KOPT-K1 (cell line): ENCODE results near the gene ADAM8.
A peak's percentile ranks its signal among the peaks of the same experiment; 100 is the strongest.

Experiments used
- H3K27ac ChIP-seq: fragments of 200-600 bp; sonication (generic); 2 replicates; pipeline ENCODE4 v1.5.1; 2016; ENCODE audit warnings: antibody characterized with exemption, mild to moderate bottlenecking, low read depth, low read length; ENCODE audit not compliant: poor library complexity, severe bottlenecking
- H3K36me3 ChIP-seq: fragments of 200-600 bp; sonication (generic); 2 replicates; pipeline ENCODE4 v1.5.1; 2017; ENCODE audit warnings: antibody characterized with exemption, mild to moderate bottlenecking, low read length, moderate library complexity; ENCODE audit not compliant: insufficient read depth
- H3K9me3 ChIP-seq: fragments of 200-600 bp; sonication (generic); 2 replicates; pipeline ENCODE4 v1.5.1; 2017; ENCODE audit warnings: antibody characterized with exemption, low read length, mild to moderate bottlenecking; ENCODE audit not compliant: insufficient read depth, poor library complexity, severe bottlenecking

Gene ADAM8

DNA sequence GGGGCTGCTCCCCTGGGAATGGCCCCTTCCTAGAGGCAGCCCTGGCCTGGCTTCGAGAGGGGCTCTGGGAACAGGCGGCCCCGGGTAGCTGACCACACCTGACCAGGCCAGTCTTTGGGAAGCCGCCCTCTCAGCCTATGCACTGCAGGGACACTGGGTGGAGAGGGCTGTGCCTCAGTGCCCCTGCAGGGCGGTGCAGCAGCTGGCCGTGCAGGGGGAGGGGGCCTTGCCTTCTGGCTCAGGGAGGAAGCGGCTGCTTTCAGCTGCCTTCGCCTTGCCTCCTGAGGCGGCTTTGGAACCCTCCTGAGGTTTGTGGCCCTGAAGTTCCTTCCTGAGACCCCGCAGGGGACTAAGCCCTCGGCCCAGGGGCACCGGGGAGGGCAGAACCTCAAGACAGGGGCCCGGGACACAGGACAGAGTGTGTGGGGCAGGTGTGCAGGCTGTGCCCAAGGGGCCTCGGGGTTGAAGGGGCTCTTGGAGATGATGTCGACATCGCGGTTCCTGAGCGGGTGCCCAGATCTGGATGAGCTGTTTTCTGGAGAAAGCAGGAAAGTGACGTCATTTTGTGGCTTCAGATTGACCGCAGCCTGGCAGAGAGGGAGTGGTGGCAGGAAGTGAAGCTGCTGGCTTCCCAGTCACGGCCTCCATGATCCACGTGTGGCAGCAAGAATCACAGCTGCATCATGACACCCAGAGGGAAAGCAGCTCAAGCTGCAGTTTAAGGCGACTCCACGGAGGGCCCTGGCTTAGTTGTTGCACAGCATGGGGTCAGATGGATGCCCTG is 17.7 kb downstream of the ADAM8 start:
- Histone ChIP-seq H3K9me3 (no peaks in the 10 kb centered on the region), H3K27ac (peak overlapping the region; percentile 38), H3K36me3 (no peaks in the 10 kb centered on the region)

DNA sequence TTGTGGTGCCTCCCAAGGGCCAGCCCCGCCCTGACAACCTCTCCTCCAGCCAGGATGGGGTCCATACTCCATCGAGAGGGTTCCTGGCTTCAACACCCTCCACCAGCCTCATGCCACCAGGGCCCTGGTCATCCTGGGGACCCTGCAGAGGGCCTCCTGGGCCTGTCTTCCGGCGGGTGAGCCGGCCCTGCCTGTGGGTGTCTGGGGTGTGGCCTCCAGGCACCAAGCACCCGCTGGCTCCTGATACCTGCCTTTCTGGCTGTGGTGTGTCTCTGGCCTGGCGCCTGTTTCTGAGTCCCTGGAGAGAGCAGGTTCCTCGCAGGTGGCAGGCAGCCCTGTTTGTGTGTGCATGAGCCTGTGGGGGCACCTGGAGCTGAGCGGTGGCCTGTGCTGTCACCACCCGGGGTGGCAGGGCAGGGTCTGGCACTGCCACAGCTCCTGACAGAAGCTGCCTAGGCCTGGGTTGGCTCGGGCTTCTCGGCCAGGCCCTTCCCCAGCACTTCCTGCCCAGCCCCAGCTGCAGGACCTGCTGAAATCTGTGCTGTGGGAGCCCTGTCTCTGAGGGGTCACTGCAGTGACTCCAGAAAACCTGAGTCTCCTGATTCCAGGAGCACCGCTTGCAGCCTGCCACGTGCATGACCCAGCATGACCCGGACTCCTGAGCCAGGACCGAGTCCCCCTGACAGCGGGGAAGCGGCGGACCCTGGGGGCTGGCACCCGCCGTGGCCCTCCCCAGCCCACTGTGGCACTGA is 18.4 kb downstream of the ADAM8 start:
- H3K36me3 ChIP-seq = no peaks in the 10 kb centered on the region
- no peaks in the 10 kb centered on the region for H3K9me3 ChIP-seq
- H3K27ac ChIP-seq = peak overlapping the region; percentile 38

DNA sequence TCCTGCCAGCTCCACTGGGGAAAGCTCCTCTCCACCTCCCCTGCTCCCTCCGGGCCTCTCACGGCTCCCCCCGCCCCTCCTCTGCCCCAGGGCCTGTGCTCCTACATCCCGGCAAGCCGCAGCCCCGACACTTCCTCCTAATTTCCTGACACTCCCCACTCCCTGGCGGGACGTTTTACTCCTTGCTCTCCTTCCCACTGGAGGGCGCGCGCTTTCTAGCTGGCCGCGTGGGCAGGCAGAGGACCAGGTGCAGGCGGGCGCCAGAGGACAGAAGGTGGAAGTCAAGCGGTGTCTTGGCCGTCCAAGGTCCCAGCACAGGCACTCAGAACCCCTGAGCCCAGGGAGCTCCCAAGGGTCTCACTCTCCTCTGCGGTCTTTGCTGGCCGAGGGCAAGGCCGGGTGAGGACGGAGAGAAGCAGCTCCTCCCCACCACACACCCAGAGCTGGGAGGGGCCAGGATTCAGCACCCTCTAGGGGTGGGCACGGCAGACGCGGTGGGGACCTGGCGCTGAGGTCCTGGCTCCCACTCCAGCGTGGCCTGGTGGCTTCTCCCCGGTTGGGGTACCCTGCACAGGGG is 19.1 kb downstream of the ADAM8 start:
- H3K27ac ChIP-seq = no peak overlapping the region
- H3K9me3 ChIP-seq = no peaks in the 10 kb centered on the region
- no peaks in the 10 kb centered on the region for H3K36me3 ChIP-seq

DNA sequence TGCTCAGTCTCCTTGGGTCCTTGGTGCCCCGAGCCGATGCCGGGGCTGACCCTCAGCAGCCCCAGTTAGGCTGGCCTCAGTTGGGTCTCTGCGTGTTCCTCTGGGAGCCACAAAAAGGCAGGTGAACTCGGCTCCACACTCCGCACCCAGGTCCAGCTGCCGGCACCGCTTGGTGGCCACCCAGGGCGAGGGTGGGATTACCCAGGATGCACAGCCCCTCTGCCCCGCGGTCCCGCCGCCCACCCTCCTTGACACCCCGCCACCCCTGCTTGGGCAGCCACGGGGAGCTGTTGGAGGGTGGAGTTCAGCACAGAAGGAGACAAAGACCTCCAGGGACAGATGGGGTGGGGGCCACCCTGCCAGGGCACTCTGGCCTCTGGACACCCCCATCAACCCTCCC is 21.3 kb downstream of the ADAM8 start:
- Histone ChIP-seq H3K9me3 (no peaks in the 10 kb centered on the region), H3K27ac (no peak overlapping the region)

DNA sequence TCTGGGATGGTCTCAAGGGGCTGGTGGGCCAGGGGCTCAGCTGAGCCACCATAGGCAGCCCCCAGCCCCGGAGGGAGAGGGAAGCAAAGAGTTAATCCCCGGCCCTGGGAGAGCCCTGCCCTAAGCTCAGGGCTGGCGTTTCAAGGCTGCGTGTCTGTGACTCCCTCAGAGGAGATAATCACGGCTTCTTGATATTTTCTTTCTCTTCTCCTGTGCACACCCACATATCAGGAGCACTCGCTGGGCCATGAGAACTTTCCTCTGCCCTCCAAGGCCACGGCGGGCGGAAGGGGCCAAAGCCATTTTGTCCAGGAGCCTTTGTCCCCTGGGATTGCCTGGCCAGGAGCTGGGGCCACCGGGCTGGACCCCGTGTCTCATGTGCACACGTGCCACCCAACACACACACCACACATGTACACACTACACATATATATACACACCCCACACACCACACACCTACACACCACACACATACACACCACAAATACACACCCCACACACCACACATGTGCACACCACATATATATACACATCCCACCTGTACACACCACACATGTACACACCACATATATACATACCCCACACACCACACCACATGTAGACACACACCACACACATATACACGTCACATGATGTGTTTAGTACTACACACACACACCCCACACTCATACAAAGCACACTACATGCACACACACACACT is 22.1 kb downstream of the ADAM8 start:
- H3K27ac ChIP-seq = no peak overlapping the region
- no peaks in the 10 kb centered on the region for H3K9me3 ChIP-seq
- no peaks in the 10 kb centered on the region for H3K36me3 ChIP-seq

More for the DNA sequence above, 21.3 kb downstream of the ADAM8 start:
- no peaks in the 10 kb centered on the region for H3K36me3 ChIP-seq

DNA sequence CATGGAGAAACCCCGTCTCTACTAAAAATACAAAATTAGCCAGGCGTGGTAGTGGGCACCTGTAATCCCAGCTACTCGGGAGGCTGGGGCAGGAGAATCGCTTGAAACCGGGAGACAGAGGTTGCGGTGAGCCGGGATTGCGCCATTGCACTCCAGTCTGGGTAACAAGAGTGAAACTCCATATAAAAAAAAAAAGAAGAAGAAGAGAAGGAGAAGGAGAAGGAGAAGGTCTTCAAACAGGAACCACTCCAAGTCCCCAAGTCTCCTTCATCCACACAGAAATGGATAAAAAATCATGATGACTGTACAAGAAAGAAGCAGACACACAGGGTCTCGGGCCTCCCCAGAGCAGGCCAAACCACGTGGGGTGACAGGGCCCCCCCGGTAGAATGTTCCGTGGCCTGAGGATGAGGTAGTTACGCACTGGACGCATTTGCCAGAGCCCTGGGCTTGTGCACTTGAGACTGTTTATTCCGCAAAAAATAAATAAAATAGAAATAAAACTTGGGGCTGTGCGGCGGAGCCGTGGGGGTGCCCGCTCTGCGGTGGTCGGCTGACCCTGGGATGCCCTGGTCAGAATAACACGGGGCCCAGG is 23.2 kb downstream of the ADAM8 start:
- H3K36me3 ChIP-seq = no peaks in the 10 kb centered on the region
- no peak overlapping the region for H3K27ac ChIP-seq
- H3K9me3 ChIP-seq = no peaks in the 10 kb centered on the region

DNA sequence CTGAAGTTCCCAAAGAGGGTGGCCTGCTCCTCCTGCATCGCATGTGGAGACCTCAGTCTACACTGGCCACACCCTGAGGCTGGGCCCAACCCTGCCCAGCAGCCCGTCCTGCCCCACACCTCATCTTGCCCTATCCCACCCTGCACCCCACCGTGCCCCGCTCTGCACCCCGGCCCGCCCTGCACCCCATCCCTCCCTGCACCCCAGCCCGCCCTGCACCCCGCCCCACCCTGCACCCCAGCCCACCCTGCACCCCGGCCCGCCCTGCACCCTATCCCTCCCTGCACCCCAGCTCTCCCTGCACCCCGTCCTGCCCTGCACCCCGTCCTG is 24.5 kb downstream of the ADAM8 start:
- no peaks in the 10 kb centered on the region for H3K36me3 ChIP-seq
- H3K27ac ChIP-seq = no peak overlapping the region
- no peaks in the 10 kb centered on the region for H3K9me3 ChIP-seq

DNA sequence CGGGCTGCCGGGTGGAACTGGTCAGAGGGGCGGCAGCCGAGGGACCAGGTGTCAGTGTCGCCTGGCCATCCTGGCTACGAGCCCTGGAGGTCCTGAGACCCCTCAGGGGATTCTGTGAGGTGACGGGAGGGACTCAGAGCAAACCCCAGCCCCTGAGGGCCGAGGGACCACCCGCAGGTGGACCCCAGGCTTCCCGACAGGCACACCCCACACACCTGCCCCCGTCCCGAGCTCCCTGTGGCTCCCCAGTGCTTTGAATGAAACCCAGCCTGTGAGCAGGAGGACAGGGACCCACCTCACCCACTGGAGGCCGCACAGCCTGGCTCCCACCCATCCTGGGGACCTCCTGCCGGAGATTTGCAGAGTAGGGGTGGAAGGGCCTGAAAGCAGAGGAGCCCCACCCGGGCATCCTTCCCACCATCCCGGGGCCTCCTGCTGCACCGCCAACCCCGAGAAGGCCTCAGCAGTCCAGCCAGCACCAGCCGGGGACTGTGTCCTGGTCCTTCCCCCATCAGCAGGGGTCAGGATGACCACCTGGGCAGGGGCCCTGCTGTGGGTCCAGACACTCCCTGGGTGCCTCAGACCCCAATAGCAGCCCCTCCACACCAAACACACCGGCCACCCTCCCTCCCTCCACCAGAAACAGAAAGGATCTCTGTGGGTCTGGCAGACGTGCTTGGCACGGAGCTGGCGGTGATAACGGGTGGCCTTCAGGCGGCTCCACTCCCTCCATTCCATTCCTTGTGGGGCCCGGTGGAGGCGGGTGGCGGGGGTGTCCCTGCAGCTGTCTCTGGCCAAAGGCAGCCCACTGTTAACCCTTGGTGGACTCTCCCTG is 25.1 kb downstream of the ADAM8 start:
- no peaks in the 10 kb centered on the region for H3K9me3 ChIP-seq

DNA sequence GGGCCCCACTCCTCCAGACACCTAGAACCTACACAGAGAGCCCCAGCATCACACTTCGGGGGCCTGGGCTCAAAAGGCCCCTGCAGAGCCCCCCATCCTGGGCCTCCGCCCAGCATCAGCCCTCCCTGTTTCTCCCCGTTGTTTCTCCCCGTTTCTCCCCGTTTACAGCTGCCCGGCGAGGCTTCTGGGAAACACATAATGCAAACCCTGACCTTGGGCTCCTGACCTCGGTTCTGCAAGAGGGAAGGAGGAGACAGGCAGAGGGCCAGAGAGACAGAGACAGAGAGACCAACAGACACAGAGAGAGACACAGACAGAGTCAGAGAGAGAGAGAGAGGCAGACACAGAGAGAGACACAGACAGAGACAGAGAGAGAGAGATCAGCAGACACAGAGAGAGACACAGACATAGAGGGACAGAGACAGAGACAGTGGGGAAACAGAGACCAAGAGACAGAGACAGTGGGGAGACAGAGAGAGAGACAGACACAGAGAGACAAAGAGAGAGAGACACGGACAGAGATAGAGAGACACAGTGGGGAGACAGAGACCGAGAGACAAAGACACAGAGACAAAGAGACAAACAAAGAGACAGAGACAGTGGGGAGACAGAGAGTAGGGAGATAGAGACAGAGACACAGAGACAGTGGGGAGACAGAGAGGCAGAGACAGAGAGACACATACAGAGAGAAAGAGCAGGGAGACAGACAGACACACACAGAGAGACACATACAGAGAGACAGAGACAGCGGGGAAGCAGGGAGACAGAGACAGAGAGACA is 26.5 kb downstream of the ADAM8 start:
- Histone ChIP-seq H3K36me3 (no peaks in the 10 kb centered on the region), H3K27ac (no peak overlapping the region), H3K9me3 (no peaks in the 10 kb centered on the region)

More for the DNA sequence above, 25.1 kb downstream of the ADAM8 start:
- no peak overlapping the region for H3K27ac ChIP-seq
- H3K36me3 ChIP-seq = no peaks in the 10 kb centered on the region

DNA sequence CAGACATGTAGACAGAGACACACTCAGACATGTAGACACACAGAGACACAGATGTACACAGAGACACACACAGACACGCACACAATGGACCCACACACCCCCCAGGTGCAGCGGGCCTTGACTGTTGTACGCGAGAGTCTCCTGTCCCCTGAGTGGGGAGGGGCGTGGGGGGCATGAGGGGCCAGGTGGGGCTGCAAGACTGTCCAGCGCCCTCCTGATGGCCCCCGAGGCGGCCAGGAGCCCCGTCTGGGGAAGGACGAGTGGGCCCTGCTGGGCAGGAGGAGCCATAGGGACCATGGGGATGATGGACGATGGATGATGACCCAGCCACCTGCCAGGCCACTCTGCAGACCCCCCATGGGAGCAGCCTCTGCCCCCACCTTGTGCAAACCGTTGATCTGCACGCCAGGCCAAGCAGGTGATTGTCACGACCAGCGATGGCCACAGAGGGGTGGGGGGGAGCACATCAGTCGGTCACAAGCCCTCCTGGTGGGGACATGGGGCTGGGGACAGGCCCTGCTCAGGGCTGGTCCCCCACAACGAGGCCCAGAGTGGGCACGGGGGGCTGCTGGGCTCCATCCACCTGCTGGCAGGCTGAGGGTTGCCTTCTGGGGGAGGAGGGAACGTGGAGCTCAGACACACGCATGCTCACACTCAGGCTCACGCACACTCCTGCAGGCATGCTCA is 27.4 kb downstream of the ADAM8 start:
- H3K27ac ChIP-seq = no peak overlapping the region
- H3K9me3 ChIP-seq = no peaks in the 10 kb centered on the region
- H3K36me3 ChIP-seq = no peaks in the 10 kb centered on the region

DNA sequence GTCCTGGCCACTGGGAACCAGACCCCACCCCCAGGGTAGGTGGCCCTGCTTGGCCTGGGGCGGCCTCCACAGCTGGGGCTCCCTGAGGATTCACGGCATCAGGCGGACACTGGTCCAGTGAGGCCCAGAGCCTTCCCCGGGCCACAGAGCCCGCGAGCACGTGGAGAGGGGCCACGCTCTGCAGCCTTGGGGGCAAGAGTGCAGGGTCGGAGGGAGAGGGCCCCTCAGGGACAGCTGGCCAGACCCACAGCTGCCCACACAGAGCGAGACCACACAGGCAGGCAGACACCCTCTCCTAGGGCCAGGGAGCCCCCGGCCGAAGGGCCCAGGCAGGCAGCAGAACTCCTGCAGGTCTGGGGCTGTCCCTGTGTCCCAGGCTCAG is 28.3 kb downstream of the ADAM8 start:
- no peaks in the 10 kb centered on the region for H3K9me3 ChIP-seq
- H3K27ac ChIP-seq = no peak overlapping the region
- H3K36me3 ChIP-seq = no peaks in the 10 kb centered on the region

DNA sequence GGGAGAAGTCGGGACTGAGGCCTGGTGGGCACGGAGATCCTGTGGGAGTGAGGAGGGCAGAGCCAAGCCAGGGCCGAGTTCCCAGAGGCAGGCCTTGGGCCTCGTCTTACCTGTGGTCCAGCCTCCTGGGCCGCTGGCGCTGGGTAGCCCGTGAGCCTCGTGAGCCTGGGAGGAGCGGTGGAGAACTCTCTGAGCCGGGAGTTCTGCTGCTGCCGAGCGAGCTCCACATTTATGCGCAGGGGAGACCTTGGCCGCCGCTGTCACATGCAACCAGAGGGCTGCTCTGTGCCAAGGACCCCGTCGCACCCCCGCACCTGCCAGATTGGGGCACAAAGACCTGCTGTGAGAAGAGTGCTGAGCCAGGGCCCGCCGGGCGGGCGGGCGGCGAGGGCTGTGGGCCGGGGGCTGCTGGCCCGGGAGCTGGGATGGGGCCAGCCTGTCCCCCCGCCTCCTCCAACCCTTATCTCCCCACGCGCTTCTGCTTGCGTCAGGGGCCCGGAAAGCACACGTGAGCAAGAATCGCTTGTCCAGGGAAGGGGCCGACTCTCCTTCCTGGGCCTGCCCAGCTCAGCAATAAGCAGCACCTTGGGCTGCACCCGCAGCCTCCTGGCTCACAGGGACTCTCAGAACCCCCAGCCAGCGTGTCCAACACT is 28.9 kb downstream of the ADAM8 start:
- H3K27ac ChIP-seq = no peak overlapping the region
- H3K36me3 ChIP-seq = no peaks in the 10 kb centered on the region

DNA sequence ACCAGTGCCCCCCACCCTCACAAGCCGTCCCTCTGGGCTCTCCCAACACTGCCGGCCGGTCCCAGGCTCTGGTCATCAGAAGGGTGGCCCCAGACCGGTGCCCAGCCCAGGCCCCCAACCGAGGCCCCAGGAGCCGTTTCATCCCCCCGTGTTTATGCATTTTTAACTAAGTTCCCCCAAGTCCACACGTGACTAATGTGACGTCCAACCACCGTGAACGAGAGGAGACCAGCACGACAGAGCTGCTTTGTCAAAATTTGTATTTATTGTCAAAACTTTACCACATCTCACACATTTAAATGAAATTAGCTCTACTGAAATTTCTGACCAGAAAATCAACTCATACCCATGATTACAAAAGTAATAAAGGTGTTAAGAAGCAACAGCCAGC is 30.4 kb downstream of the ADAM8 start:
- Histone ChIP-seq H3K9me3 (no peaks in the 10 kb centered on the region), H3K36me3 (no peaks in the 10 kb centered on the region), H3K27ac (no peak overlapping the region)

More for the DNA sequence above, 28.9 kb downstream of the ADAM8 start:
- H3K9me3 ChIP-seq = no peaks in the 10 kb centered on the region
